ENCODE measurements around the gene KRTAP10-5.
"Not testable (repeated sequence)": the region's sequence is repeated elsewhere in the genome, so short reads cannot be mapped to it uniquely, and the experiment has no call there.

The KRTAP10-5 gene

DNA sequence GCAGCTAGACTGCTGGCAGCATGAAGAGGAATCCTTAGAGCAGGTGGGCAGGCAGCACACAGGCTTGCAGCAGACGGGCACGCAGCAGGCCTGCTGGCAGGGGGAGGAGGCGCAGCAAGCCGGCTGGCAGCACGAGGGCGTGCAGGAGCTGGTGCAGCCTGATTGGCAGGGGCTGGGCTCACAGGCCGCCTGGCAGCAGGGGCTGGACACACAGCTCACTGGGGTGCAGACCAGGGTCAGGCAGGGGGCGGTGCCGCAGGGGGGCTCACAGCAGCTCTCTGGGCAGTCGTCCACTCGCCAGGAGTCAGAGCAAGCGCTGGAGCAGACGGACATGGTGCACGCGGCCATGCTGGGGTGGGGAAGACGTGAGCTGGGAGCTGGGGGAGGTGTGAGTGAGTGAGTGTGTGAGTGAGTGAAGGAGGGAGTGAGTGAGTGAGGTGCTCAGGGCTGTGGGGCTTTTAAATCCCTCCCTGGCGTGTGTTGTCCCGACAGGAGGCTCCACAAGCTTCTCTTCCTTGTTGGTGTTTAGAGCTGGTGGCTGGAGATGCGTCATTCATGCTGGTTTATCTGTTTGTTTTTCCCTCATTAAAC lies at the start of gene KRTAP10-5:
KRTAP10-5 (minus strand) TSS at position 374 of the 591 bp plus-strand sequence; CDS start at position 348, 26 bp downstream.
- not testable (repeated sequence) for FAIRE-seq; DNase-seq (ENCODE audit: insufficient read length, low spot score)

GRCh38 chr21:44628707-44629391 lies 48.4 kb upstream of the KRTAP10-5 start:
- DNase-seq (ENCODE audit: insufficient read length, low spot score), result no peak
- no peak for FAIRE-seq
- TF ChIP-seq, protein P1, sequence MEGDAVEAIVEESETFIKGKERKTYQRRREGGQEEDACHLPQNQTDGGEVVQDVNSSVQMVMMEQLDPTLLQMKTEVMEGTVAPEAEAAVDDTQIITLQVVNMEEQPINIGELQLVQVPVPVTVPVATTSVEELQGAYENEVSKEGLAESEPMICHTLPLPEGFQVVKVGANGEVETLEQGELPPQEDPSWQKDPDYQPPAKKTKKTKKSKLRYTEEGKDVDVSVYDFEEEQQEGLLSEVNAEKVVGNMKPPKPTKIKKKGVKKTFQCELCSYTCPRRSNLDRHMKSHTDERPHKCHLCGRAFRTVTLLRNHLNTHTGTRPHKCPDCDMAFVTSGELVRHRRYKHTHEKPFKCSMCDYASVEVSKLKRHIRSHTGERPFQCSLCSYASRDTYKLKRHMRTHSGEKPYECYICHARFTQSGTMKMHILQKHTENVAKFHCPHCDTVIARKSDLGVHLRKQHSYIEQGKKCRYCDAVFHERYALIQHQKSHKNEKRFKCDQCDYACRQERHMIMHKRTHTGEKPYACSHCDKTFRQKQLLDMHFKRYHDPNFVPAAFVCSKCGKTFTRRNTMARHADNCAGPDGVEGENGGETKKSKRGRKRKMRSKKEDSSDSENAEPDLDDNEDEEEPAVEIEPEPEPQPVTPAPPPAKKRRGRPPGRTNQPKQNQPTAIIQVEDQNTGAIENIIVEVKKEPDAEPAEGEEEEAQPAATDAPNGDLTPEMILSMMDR (IDR thresholded peaks at IDR 0.05; ENCODE audit: insufficient read depth, missing control alignments), result no peak

GRCh38 chr21:44627831-44628233 lies 47.4 kb upstream of the KRTAP10-5 start:
- FAIRE-seq; DNase-seq (ENCODE audit: insufficient read length, low spot score): not testable (repeated sequence)

- not testable (repeated sequence) for FAIRE-seq; DNase-seq (ENCODE audit: insufficient read length, low spot score)
Measured at GRCh38 chr21:44627181-44627822, 46.9 kb upstream of the KRTAP10-5 start.

- TF ChIP-seq, protein P1 (IDR thresholded peaks at IDR 0.05; ENCODE audit: insufficient read depth, missing control alignments), result no peak
- FAIRE-seq, result no peak
- DNase-seq (ENCODE audit: insufficient read length, low spot score), result no peak
Measured at GRCh38 chr21:44626673-44627143, 46.3 kb upstream of the KRTAP10-5 start, which contains the start of gene KRTAP10-9. Gene KRTAP10-9, plus strand, starts transcription at chr21:44627093. Its CDS starts 79 bp downstream, at chr21:44627172.

DNA sequence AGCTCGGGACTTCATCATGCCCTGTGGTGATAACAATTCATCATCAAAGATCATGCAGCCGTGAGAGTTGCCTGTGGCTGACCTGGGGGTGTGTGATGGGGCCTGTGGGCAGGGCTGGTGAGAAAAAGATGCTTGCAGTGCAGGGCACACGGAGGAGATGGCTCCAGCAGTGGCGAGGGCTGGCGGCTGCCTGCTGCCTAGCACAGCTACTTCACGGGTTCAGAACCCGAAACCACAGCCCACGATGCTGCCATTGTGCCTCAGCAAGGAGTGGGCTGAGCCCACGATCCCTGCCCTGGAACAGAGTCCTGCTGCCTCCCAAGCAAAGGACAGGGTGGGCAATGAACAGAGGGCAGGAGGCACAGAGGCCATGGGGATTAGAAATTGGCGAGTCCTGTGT lies 45.9 kb upstream of the KRTAP10-5 start:
- FAIRE-seq, result no peak
- no peak for DNase-seq (ENCODE audit: insufficient read length, low spot score)
- TF ChIP-seq, protein P1 (IDR thresholded peaks at IDR 0.05; ENCODE audit: insufficient read depth, missing control alignments), result no peak

DNA sequence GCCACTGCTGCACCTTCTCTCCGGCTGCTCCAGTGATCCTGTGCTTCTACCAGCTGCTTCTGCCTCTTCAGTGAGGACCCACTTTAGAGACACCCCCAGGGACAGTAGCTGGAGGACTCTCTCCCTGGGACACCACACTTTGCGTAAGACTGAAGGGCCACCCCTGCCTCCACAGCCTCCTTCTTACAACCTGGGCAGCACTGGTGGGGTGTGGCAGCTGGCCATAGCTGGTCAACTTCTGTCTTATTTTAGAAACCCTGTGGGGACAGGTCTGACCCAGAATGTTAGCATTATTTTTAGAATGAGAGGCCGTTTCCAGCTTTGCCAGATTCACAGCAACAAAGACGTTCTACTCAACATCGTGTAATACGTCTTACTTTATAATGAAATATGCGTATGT lies 45.4 kb upstream of the KRTAP10-5 start:
- DNase-seq (ENCODE audit: insufficient read length, low spot score) (no peak), FAIRE-seq (no peak)
- TF ChIP-seq, protein P1 (IDR thresholded peaks at IDR 0.05; ENCODE audit: insufficient read depth, missing control alignments), result no peak

DNA sequence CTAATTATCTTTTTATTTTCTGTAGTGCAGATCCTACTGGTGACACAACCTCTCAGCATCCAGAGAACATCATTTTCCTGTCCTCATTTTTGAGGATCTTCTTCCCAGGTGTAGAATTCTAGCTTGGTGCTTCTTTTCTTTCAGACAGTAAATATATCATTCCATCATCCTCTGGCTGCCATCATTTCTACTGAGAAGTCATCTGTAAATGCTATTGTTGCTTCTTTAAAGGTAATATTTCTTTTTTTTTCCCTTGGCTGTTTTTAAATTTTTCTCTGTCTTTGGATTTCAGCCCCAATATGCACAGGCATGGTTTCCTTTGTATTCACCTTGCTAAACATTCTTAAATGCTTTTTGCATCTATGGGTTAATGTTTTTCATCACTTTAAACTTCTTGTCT lies 43.2 kb upstream of the KRTAP10-5 start:
- TF ChIP-seq, protein P1 (IDR thresholded peaks at IDR 0.05; ENCODE audit: insufficient read depth, missing control alignments), result no peak
- FAIRE-seq (no peak), DNase-seq (ENCODE audit: insufficient read length, low spot score) (no peak)

All from D721Med (cell line).